GM18873 (cell line): ENCODE data around the gene CA14.
"Not testable (repeated sequence)": the region's sequence is repeated elsewhere in the genome, so short reads cannot be mapped to it uniquely, and the experiment has no call there.

ENCODE experiments used
- ATAC-seq: cut with Tn5 transposase; IDR thresholded peaks from one replicate; pipeline ENCODE4 v1.9.1; 2021; ENCODE audit warnings: mild to moderate bottlenecking, moderate library complexity, moderate number of reproducible peaks; ENCODE audit not compliant: unreplicated experiment, low FRiP score

CA14 gene

GRCh38 chr1:150235852-150236613, 21.5 kb upstream of the CA14 start, which contains the start of gene ANP32E:
Gene ANP32E, minus strand, starts transcription at chr1:150236112. Its CDS starts 326 bp downstream, at chr1:150235786.
- ATAC-seq = peak; percentile 88

- ATAC-seq = peak; percentile 1
These were observed 20.9 kb upstream of the CA14 start for GRCh38 chr1:150236614-150237100.

- not testable (repeated sequence) for ATAC-seq
These were observed 20.4 kb upstream of the CA14 start for GRCh38 chr1:150237176-150237575.

- no peak for ATAC-seq
These were observed 19.8 kb upstream of the CA14 start for GRCh38 chr1:150237746-150238145.

GRCh38 chr1:150243003-150243402, 14.6 kb upstream of the CA14 start:
- ATAC-seq = no peak

- no peak for ATAC-seq
These were observed 7.6 kb upstream of the CA14 start for GRCh38 chr1:150249936-150250335.

GRCh38 chr1:150256198-150256553, 1.4 kb upstream of the CA14 start:
- ATAC-seq = no peak

DNA sequence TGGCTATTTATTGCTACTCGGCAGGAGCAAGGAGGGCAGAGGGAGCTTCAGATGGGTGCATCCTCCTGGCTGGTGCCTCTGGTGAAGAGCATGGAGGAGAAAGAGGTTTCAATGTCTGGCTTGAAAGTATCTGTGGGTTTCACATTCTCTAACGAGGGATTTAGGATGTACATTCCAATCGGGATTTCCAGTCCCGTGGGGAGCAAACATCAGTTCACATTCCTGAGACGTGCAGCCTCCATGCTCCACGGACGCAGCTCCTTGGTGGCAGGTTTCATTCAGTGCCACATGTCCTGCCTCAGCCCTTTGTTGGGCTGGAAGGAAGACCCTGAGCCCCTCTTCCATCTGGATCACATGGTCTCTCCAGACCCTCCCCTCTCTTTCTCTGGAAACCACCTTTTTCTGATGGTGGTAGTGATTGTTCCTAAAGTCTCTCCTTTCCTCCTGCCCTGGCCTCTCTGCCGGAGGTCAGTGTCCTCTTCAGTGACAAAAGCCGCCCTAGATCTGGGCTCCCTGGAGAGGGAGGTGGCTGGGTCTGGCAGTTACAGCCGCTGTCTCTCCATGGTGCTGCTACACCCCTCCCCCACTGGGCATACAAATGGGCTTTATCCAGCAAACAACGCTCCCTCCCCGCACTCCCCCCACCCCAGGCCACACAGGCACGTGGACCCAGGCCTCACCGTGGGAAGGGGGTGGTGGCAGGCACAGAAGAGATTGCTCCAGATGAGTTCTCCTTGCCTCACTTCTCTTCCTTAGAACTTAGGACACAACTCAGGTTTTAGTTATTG, 826 bp upstream of the CA14 start:
- no peak for ATAC-seq

DNA sequence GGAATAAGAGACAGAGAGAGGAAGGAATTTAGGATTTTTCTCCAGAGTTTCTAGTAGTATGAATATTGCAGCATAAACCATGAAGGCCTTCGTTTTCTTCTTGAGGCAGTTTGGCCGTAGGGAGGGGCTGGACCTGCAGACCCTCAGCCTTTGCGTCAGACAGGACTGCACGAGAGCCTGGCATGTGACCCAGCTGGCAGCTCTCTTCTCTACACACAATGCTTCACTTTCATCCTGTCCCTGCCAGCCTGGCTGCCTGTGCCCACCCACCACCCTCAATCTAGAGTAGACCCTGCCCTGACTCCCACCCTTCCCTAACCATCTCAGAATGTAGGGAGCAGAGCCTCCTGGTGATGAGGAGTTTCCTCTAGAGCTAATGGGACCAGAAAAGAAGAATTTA, 1.6 kb downstream of the CA14 start:
- no peak for ATAC-seq

GRCh38 chr1:150259758-150260669, 2.4 kb downstream of the CA14 start:
- ATAC-seq = no peak

GRCh38 chr1:150261367-150261766, 3.8 kb downstream of the CA14 start:
- ATAC-seq = no peak

- ATAC-seq = no peak
These were observed 5.1 kb downstream of the CA14 start for GRCh38 chr1:150262388-150263320.

- no peak for ATAC-seq
These were observed 6.0 kb downstream of the CA14 start for GRCh38 chr1:150263549-150263948.

- ATAC-seq = no peak
These were observed 10.3 kb downstream of the CA14 start for GRCh38 chr1:150267896-150268295.

DNA sequence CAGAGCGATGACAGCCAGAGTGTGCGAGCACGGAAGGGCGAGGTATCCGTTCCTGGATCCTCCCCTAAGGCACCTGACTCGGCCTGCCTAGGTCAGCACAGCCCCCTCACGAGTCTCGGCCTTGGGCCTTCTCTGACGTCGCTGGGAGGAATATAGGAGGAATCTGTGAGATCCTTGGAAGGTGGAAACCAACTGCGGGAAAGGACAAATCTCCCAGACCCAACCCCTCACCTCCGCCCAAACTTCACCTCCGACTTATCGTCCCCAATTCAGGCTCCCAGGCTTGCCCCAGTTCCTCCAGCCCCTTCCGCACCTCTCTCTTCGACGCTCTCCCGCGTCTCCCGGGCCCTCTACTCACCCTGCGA, 10.7 kb downstream of the CA14 start:
- ATAC-seq = peak; percentile 12

DNA sequence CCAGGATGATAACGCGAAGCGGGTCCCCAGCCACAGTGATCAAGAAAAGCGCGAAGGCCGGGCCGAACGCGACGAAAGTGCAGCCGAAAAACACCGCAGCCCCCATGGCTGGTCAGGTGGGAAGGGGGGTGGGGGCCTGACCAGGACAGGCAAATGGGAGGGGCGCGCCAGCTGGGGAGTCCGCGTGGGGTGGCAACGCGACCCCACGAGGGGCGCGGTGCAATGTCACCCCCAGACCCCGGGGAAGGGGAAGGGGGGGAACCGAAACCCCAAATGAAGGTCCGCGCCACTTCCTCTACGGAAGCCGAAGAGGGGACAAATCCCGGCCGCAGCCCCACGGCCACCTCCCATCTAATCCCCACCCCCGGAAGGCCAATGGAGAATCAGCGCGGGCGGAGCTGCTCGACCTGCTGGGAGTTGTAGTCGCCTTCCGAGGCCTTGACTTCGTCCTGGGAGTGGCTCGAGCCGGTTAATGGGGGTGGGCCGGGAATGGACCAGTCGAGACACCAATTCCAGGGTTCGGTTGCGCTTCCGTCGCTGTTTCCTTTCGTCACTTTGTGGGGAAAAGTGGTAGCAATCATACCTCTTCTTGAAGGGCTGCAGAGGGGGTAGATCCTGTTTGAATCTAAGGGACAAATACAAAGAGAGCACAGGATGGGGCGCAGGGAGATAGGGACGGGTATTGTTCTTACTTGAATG, 11.3 kb downstream of the CA14 start, which contains the start of gene APH1A:
Gene APH1A (minus strand): TSS at position 312 of the 699 bp plus-strand sequence. CDS start 206 bp downstream, at position 106.
- peak; percentile 65 for ATAC-seq

DNA sequence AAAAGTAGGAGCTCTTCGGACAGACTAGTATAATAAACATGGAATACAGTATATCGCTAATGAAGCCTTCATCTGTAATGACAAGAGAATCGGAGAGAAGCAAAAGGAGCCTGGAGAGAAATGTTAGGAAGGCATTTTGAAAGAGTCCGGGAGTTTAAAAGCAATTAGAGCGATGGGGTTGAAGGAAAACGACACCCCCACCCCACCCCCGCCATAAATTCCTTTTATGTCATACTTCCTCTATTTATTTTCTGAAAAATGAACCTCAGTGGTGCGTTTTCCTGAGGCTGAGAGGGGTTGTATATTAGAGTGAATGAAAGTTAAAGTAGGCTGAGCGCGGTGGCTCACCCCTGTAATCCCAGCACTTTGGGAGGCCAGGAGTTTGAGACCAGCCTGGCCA, 11.9 kb downstream of the CA14 start:
- no peak for ATAC-seq

- no peak for ATAC-seq
These were observed 13.9 kb downstream of the CA14 start for GRCh38 chr1:150271291-150271959.
